Parathyroid adenoma (tissue), 2 donors: Measurements from ENCODE around the gene NFIB.

Source experiments
- H2AFZ ChIP-seq: fragments of 300-600 bp; sonication (generic); one replicate; pipeline ENCODE4 v1.7.0; 2017; ENCODE audit warnings: antibody characterized with exemption, mild to moderate bottlenecking
- H3K27ac ChIP-seq: fragments of 300-600 bp; sonication (generic); one replicate; pipeline ENCODE4 v1.7.0; 2017
- H3K27me3 ChIP-seq: fragments of 300-600 bp; sonication (generic); one replicate; pipeline ENCODE4 v1.7.0; 2017; ENCODE audit warnings: low read length; ENCODE audit not compliant: control insufficient read depth, insufficient read depth
- H3K36me3 ChIP-seq: fragments of 300-600 bp; sonication (generic); one replicate; pipeline ENCODE4 v1.7.0; 2017; ENCODE audit warnings: low read length; ENCODE audit not compliant: control insufficient read depth, insufficient read depth
- H3K4me1 ChIP-seq: fragments of 300-600 bp; sonication (generic); one replicate; pipeline ENCODE4 v1.7.0; 2017; ENCODE audit warnings: control low read depth
- H3K4me2 ChIP-seq: fragments of 300-600 bp; sonication (generic); one replicate; pipeline ENCODE4 v1.7.0; 2017; ENCODE audit warnings: low read length
- H3K4me3 ChIP-seq: fragments of 300-600 bp; sonication (generic); one replicate; pipeline ENCODE4 v1.7.0; 2017; ENCODE audit warnings: low read depth, low read length
- H3K79me2 ChIP-seq: fragments of 300-600 bp; sonication (generic); one replicate; pipeline ENCODE4 v1.7.0; 2017; ENCODE audit warnings: control low read depth
- H3K9ac ChIP-seq: fragments of 300-600 bp; sonication (generic); one replicate; pipeline ENCODE4 v1.7.0; 2017; ENCODE audit warnings: mild to moderate bottlenecking
- H3K9me3 ChIP-seq: fragments of 300-600 bp; sonication (generic); one replicate; pipeline ENCODE4 v1.7.0; 2017; ENCODE audit warnings: low read length; ENCODE audit not compliant: control insufficient read depth
- CTCF ChIP-seq: fragments of 300-600 bp; sonication (generic); IDR thresholded peaks from one replicate; pipeline ENCODE4 v1.7.0; 2017; ENCODE audit warnings: antibody characterized with exemption, mild to moderate bottlenecking
- donor health status: primary hyperparathyroidism.

Gene NFIB

GRCh38 chr9:14098486-14099180 lies 215.3 kb downstream of the NFIB start:
- Histone ChIP-seq H3K4me1 (no peaks in the 10 kb centered on the region), H3K4me3 (no peak overlapping the region), H3K4me2 (no peak overlapping the region), H2AFZ (no peak overlapping the region), H3K9ac (no peak overlapping the region), H3K79me2 (no peaks in the 10 kb centered on the region), H3K27me3 (no peaks in the 10 kb centered on the region), H3K27ac (no peak overlapping the region), H3K9me3 (no peaks in the 10 kb centered on the region), H3K36me3 (no peaks in the 10 kb centered on the region)
- no peak for TF ChIP-seq CTCF

- H3K9ac ChIP-seq, result no peak overlapping the region
- TF ChIP-seq CTCF, result no peak
- H3K4me2 ChIP-seq, result no peak overlapping the region
- H2AFZ ChIP-seq, result no peak overlapping the region
- H3K27ac ChIP-seq, result peak overlapping the region; percentile 30
- H3K4me1 ChIP-seq, result no peaks in the 10 kb centered on the region
- no peaks in the 10 kb centered on the region for H3K36me3 ChIP-seq
- H3K27me3 ChIP-seq, result no peaks in the 10 kb centered on the region
- no peak overlapping the region for H3K4me3 ChIP-seq
- no peaks in the 10 kb centered on the region for H3K79me2 ChIP-seq
- no peaks in the 10 kb centered on the region for H3K9me3 ChIP-seq
Measured at GRCh38 chr9:14097666-14098415, 216.1 kb downstream of the NFIB start.

GRCh38 chr9:14097215-14097614 lies 216.7 kb downstream of the NFIB start:
- Histone ChIP-seq H2AFZ (no peak overlapping the region), H3K4me1 (no peaks in the 10 kb centered on the region), H3K27ac (peak overlapping the region; percentile 58), H3K36me3 (no peaks in the 10 kb centered on the region), H3K9me3 (no peaks in the 10 kb centered on the region), H3K4me3 (no peak overlapping the region), H3K9ac (no peak overlapping the region), H3K27me3 (no peaks in the 10 kb centered on the region), H3K4me2 (no peak overlapping the region), H3K79me2 (no peaks in the 10 kb centered on the region)
- no peak for TF ChIP-seq CTCF

- TF ChIP-seq CTCF, result no peak
- no peak overlapping the region for H3K9ac ChIP-seq
- H3K79me2 ChIP-seq, result no peaks in the 10 kb centered on the region
- peak overlapping the region; percentile 35 for H3K4me2 ChIP-seq
- H3K4me1 ChIP-seq, result no peaks in the 10 kb centered on the region
- no peak overlapping the region for H3K4me3 ChIP-seq
- H2AFZ ChIP-seq, result no peak overlapping the region
- no peaks in the 10 kb centered on the region for H3K36me3 ChIP-seq
- H3K27me3 ChIP-seq, result no peaks in the 10 kb centered on the region
- peak overlapping the region; percentile 58 for H3K27ac ChIP-seq
- H3K9me3 ChIP-seq, result no peaks in the 10 kb centered on the region
Measured at GRCh38 chr9:14096258-14096922, 217.6 kb downstream of the NFIB start.
